SK-N-DZ (cell line): ENCODE measurements around the gene TTK. TPM values are rescaled to one million over a fixed set of nuclear protein-coding genes. Genes with fewer than 3 reads are reported as not detected.
A peak's percentile ranks its signal among the peaks of the same experiment; 100 is the strongest.

Experiments
- DNase-seq: peaks from one replicate; pipeline ENCODE4 v3.0.0-alpha.2; 2015; ENCODE audit warnings: low spot score
- polyA plus RNA-seq, 2 experiments: library from polyadenylated mRNA; depleted of rRNA; stranded (reverse); fragments of >200 nt; gene quantifications; 2 replicates each; pipeline ENCODE4 v1.2.3, GENCODE V29; 2014

Gene TTK
- 82.8 and 104 TPM in 2 replicates for polyA plus RNA-seq (2014; cell fraction: cytosol; rRNA removed)
- 83.3 and 84.8 TPM in 2 replicates for polyA plus RNA-seq (2014; cell fraction: nucleus; rRNA removed)

- DNase-seq = peak; percentile 95
Measured at GRCh38 chr6:80004173-80005072, at the start of gene TTK. Gene TTK (plus strand): TSS chr6:80004649. CDS start chr6:80005844, 1,195 bp downstream.

- DNase-seq = no peak
Measured at GRCh38 chr6:79954849-79955248, 49.6 kb upstream of the TTK start.

GRCh38 chr6:79964607-79965081 lies 39.8 kb upstream of the TTK start:
- no peak for DNase-seq

- no peak for DNase-seq
Measured at GRCh38 chr6:79967178-79967577, 37.3 kb upstream of the TTK start.

- no peak for DNase-seq
Measured at GRCh38 chr6:79969784-79970183, 34.7 kb upstream of the TTK start.

- DNase-seq = no peak
Measured at GRCh38 chr6:79971193-79971592, 33.3 kb upstream of the TTK start.

GRCh38 chr6:79981652-79982051 lies 22.8 kb upstream of the TTK start:
- DNase-seq = no peak

- DNase-seq = no peak
Measured at GRCh38 chr6:79984261-79984660, 20.2 kb upstream of the TTK start.

- DNase-seq = no peak
Measured at GRCh38 chr6:79985128-79985527, 19.3 kb upstream of the TTK start.

GRCh38 chr6:79989641-79990040 lies 14.8 kb upstream of the TTK start:
- no peak for DNase-seq

- DNase-seq = no peak
Measured at GRCh38 chr6:79993012-79993910, 11.2 kb upstream of the TTK start.

GRCh38 chr6:79993911-79994309 lies 10.5 kb upstream of the TTK start:
- DNase-seq = no peak

- no peak for DNase-seq
Measured at GRCh38 chr6:79997728-79998127, 6.7 kb upstream of the TTK start.

- no peak for DNase-seq
Measured at GRCh38 chr6:80001337-80001736, 3.1 kb upstream of the TTK start.

GRCh38 chr6:80003826-80004172 lies 650 bp upstream of the TTK start:
- DNase-seq = no peak

GRCh38 chr6:80005406-80005805 lies 957 bp downstream of the TTK start:
- no peak for DNase-seq

GRCh38 chr6:80006541-80006940 lies 2.1 kb downstream of the TTK start:
- no peak for DNase-seq

- no peak for DNase-seq
Measured at GRCh38 chr6:80009531-80009930, 5.1 kb downstream of the TTK start.

GRCh38 chr6:80010288-80010687 lies 5.8 kb downstream of the TTK start:
- DNase-seq = no peak

- DNase-seq = no peak
Measured at GRCh38 chr6:80015839-80016435, 11.5 kb downstream of the TTK start.

GRCh38 chr6:80020381-80021120 lies 16.1 kb downstream of the TTK start:
- peak; percentile 18 for DNase-seq
